HL-60 (cell line): Measurements from ENCODE around the gene SRI.

ENCODE experiments used
- CTCF ChIP-seq: IDR thresholded peaks from one replicate; pipeline ENCODE4 v1.5.1; 2011; ENCODE audit warnings: low read length, control low read depth, inconsistent platforms; ENCODE audit not compliant: insufficient read depth
- SPI1 ChIP-seq: IDR thresholded peaks from 2 replicates; pipeline ENCODE4 v1.6.1; 2012; ENCODE audit warnings: low read depth, mild to moderate bottlenecking, borderline replicate concordance

GRCh38 chr7:88268858-88269257, 49.0 kb upstream of the SRI start:
- TF ChIP-seq CTCF (no peak), SPI1 (peak; percentile 86)
